HG02588 (cell line): ENCODE measurements around the gene FUT9.

Experiments
- ATAC-seq: cut with Tn5 transposase; IDR thresholded peaks from one replicate; pipeline ENCODE4 v1.9.1; 2021; ENCODE audit warnings: mild to moderate bottlenecking, moderate library complexity; ENCODE audit not compliant: unreplicated experiment

FUT9 gene

DNA sequence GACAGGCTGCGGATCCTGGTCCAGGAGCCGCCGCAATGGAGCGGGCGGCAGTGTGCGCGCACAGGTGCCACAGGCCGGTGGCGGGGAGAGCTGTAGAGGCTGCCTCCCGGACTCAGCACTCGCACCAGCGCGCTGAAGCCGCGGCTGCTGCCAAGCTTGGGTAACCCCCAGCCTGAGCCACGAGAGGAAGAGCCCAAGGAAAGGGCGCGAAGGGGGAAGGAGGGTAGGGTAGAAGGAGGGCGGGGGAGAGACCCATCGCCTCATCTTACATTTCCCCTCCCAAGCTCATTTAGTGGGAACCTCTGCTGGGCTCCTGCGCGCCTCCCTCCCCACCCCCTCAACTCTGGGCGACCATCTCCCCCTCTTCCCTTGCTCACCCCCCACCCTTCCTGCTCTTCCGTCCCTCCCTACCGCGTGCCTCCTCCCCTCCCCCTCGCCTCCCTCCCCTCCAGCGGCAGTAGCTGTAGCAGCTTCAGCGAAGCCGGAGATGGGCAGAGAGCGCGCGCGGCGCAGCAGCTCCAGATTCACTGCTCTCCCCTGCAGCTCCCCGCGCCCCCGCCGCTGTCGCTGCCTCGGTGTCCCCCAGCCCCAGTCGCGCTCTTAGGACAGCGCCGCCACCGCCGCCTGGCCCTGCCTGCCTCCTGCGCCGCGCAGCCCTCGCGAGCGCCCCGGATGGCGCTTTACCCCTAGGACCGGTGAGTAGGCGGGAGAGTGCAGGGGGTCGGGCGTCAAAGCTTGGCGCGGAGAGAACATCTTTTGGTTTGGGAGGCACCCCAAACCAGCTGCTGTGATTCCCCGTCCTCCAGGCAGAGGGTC lies at the start of gene FUT9:
Gene FUT9, plus strand, starts transcription at position 457 of the 816 bp plus-strand sequence. CDS start 187,182 bp downstream, outside the sequence.
- no peak for ATAC-seq

DNA sequence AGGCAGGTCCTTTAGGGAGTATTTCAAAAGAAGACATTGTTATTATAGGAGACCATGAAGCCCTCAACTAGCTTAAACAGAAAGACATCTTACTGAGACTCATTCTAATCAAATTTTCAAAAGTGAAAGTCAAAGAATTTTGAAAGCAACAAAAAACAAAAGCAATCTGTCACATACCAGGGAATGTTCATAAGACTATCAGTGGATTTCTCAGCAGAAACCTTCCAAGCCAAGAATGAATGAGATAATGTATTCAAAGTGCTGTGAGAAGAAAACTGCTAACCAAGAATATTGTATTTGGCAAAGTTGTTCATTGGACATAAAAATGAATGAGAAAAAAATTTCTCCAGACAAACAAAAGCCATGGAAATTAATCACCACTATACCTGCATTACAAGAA lies 48.2 kb upstream of the FUT9 start:
- ATAC-seq: no peak

DNA sequence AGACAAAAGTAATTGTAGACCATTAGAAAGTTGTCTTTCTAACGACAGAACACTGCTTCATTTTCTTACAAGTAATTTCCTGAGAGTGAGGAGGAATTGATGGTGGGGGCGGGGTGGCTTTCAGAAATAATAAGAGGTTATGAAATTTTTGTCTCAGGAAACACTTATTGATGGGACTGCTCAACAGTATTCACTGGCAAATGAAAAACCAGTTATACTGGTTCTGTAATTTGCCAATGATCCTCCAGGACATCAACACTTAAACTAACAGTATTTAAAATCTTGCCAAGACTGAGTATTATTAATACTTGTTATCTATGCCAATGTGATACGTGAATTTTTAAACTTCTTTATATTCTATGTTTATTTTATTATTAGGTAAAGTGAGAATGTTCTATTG lies 41.8 kb upstream of the FUT9 start:
- no peak for ATAC-seq

DNA sequence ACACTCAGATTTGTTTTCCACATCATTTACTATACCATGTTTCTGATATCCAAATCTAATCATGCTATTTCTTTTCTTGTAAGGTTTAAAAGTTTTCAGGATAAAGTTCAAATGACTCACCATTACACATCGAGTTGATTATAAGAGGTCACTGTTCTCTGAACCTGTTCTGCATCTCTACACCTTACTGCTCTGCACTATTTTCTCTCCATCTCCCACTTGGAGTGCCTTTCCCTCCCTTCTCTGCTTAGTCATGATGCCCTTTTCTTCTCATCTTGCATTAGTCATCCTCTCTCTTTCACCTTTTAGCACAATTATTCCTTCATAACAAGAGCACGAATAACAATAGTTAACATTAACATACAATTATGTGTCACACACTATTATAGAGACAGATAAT lies 37.5 kb upstream of the FUT9 start:
- no peak for ATAC-seq

DNA sequence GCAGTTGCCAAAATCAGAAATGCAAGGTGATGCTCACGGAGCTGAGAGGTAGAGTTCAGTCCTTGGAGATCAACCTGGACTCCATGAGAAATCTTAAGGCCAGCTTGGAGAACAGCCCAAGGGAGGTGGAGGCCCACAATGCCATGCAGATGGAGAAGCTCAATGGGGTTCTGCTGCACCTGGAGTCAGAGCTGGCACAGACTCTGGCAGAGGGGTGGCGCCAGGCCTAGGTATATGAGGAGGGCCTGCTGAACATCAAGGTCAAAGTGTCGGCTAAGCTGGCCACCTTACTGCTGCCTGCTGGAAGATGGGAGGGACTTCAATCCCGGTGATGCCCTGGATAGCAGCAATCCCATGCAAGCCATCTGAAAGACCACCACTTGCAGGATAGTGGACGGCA lies 23.9 kb upstream of the FUT9 start:
- no peak for ATAC-seq

DNA sequence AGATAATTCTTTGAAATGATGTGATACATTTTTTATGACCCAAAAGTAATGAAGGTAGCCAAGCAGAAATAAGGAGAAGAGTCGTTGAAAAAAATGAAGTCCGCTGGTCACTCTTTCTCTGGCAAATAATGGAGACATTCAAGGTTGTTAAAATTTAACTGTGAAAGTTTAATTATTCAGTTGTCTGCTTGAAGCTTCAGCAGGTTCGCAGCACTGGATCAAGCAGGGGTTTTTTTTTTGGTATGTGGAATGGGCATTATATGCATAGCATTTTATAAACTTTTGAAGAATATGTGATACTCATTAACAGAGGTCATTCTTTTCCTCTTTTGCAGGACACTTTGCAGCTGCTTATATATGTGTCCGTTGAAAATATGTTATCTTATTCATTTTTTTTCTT lies 21.6 kb upstream of the FUT9 start:
- ATAC-seq: no peak

DNA sequence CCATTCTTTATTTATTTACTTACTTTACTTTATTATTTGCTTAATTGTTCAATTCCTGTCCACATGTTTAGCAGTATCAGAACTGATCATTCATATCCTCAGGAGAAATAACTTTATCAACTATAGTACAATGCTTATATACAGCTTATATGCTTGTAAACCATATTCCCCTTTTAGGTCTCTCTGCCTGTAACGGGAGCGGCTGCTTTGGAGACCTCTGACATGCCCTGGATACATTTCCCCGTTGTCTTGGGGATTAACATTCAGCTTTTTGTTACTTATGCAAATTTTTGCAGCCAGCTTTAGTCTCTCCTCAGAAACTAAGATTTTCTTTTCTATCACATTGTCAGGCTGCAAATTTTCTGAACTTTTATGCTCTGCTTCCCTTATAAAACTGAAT lies 17.6 kb upstream of the FUT9 start:
- ATAC-seq: no peak

DNA sequence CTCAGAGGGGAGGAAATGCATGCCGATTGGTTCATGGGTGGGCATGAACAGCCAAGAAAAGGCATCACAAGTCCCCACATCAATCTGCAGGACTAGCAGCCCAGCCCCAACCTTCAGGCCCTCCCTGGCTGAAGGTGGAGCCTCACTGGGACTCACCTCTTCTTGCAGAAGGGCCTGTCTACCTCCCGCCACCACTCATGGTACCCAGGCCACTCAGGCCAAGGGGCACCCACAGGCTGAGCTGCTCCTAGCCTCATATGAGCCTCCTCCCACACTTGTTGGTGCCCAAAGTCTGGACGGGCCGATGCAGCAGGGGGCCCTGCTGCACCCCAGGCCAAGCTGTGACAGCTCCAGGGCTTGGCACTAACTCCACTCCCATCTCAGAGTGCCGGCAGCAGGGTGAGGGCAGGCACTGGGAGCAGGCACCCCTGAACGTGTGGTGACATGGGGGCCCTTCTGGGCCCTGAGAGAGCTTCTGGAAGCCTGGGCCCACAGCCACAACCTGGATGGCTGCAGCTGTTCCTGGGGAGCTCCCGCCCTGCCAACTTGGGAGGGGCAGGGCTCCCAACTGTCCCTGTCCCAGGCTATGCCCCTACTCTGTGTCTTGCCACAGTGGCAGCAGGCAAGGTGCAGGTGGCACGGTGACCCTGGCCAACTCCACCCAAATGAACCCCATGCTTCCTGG lies 13.7 kb upstream of the FUT9 start:
- ATAC-seq: no peak

DNA sequence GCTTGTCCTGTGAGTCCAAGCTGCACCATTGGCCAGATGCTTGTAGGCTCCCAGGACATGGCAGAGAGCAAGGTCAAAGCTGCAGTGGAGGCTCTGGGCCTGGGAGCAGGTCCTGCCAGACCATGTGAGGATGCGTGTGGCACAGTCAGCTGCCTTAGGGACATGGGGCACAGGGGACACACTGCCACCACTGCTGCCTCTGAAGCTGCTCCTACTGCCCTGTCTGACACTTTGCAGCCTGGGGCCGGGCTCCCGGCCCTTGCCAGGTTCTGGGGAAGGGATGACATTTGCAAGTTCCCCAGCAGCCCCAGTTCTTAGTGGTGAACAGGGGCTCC lies 13.2 kb upstream of the FUT9 start:
- no peak for ATAC-seq

DNA sequence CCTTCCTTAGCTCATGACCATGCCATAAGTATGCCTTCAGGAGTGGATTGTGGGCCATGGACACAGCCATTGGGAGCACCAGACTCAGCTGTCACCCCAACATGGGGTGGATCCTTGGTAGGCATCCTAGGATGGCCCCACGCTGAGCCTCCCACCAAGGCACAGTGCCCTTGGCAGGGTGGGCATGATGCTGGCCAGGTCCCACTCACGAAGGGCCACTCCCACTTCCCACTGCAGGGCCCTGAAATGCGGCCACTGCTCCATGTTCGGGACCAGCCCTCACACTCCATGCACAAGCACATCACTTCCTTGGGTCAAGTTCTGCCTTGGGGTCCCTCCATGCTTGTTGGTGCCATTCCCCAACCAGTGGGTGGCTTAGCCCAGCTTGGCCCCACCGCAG lies 12.9 kb upstream of the FUT9 start:
- ATAC-seq: no peak

DNA sequence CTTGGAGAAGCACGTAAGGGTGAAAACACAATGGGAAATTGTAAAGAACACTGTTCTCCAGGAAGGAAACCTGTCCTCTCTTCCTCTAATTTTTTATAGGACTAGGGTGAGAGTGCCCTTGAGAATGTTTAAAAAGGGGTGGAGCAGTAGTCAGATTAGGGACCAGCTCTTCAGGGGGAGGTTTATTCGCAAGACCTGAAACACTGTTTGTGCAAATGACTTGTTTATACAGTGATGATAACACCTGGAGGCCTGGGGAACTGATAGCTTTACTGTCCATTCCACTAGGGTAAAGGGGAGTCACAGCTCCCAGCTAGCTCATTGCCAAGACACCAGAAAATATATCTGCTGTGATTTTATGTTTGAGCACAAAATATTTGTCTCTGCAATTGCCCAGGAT lies 8.1 kb upstream of the FUT9 start:
- no peak for ATAC-seq

DNA sequence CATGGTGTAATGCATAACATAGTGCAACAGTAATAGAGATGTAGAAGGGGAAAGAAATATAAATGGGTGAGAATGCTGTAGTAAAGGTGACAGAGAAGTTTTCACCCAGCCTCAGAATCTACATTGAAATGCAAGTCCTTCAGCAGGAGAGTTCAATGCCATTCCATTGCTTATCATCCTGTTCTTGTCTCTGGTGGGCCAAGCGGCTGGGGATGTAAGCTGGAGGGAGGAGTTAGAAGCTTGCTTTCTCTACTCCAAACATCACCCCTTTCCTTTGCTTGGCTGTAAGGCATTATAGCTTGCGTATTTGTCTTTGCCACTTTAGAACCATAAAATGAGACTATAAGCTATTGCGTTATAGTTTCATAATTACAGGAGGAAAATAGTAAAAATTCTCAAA lies 2.2 kb upstream of the FUT9 start:
- ATAC-seq: no peak

DNA sequence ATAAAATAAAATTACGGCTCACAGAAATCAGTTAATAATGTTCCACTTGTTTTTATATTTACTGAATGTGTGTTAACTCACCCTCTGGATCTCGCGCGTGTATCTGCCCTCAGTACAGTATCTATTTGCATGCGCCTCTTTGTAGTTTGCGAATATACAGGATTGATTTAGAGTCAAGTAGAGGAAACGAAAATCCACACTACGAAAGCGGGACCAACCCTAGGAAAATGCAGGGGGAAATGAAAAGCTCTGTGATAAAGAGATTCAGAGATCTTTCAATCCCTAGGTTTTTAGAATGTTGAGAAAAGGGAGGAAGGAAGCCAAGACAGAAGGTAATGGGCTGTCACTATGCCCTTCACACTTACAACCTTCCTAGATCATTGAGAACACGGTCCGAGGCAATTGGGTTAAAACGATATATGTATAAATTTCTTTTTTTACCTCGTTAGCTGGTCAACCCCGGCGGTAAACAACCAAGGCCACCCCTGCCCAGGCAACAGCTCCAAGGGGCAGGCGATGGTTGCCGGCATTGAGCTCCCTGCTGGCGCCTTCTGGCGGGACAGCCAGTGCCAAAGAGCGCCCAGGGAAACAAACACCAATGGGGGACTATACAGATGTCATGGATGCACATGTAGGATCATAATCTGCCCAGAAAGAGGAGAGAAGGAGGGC lies 792 bp upstream of the FUT9 start:
- ATAC-seq: no peak

DNA sequence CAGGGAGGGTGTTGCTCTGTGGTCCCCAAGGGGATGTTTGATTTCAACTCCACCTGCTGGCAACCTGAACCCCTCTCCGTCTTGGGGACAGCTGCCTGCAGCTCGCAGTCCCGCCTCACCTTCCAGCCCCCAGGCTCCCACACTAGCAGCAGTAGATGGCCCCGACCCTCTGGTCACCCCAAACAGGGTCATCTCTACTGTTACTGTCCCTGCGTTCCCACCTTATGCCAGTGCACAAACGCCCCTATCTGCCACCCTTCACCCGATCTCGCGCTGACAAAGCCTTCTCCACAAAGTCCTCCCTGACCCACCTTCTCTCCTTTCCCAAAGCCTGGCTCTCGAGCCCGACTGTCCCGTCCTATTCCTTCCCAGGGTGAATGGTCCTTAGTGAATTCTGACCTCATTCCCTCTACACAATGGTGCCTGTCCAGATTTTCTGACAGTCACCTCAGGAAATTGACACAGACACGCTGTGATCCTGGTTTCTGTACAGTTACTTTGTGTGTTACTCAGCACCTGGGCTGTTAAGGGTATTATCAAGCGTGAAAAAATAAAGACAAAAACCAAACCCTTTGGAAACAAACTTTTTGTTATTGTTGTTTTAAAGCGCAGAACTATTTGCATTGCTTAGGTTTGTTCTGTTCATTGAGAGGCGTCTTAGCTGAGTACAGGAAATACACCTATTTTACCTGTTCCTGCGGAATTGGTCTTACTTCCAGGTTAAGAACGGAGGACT lies 728 bp downstream of the FUT9 start:
- no peak for ATAC-seq

DNA sequence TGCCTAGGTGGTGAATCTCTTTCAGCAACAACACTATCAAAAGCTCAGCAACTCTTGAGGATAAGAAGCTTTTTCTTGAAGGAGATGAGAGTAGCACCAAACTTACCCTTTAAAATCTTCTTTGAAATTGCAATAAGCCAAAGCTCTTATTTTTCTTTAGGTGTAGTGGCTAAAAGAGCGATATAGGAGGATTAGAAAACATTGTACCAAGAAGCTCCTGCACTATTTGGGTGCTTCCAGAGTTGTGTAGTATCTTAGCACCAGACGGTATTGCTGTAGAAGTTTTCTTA lies 1.2 kb downstream of the FUT9 start:
- ATAC-seq: no peak

DNA sequence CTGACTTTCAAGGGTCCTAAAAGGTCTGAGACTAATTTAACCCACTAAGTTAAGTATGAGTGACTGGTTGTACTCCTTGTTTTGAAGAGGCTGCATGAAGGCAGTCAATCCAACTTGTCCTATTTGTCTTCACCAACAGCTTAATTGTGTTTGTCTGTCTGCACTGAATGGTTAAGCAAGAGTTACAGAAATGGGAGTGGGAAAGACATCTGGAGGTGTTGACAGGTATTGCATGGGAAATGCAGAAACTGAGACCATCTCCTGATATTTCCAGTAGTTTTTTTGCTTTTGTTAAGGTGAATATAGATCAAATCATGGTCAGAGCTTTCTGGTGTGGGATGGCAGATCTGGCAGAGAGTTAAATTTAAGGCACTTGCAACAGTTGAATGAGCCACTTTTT lies 6.5 kb downstream of the FUT9 start:
- no peak for ATAC-seq

DNA sequence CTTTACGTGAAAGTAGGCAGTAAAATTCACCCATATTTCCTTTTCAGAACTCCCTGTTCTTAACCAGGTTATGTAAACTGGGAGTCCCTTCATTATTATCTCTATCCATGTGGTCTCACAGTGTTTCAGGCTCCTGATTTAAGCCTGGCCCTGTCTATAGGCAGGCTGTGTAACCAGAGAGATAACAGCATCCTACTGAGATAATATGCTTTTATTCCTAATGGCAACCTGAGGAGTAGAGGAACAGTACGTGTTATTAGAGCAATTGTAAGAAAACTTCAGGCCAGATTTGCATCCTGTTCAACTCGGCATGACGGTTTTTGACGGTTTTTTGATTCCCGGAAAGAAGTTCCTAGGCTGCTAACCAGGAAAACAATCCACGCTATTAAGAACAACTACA lies 16.9 kb downstream of the FUT9 start:
- ATAC-seq: no peak

DNA sequence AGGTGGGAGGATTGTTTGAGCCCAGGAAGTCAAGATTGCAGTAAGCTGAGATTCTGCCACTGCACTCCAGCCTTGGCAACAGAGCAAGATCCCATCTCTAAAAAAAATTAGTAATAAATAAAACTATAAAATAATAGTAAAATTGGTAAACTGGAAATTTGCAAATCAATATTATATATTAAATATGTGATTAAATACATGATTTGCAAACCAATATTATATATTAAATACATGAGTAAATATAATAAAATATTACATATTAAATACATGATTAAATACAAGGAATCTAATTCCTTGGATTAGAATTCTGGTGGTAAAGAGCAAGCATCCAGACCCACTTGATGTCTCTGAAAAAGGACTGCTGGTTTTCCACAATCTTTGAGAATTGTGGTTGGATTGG lies 35.8 kb downstream of the FUT9 start:
- ATAC-seq: no peak

DNA sequence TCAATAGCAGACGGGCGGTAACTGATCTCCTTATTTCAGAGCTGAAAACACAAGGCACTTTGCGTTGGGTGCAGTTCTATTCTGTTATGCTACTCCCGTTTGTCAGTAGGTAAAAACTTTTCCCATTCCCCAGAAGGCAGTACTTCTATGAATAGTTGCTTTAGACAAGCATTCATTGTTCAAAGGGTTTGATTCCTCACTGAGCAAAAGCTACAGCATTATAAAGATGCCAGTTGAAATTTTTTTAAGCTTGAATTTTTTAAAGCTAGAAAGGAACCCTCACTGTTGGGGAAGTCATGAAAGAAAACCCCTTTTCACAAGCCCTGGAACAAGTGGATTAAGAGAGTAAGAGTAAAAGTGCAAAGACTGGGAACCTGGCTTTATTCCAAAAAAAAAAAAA lies 42.3 kb downstream of the FUT9 start:
- no peak for ATAC-seq

DNA sequence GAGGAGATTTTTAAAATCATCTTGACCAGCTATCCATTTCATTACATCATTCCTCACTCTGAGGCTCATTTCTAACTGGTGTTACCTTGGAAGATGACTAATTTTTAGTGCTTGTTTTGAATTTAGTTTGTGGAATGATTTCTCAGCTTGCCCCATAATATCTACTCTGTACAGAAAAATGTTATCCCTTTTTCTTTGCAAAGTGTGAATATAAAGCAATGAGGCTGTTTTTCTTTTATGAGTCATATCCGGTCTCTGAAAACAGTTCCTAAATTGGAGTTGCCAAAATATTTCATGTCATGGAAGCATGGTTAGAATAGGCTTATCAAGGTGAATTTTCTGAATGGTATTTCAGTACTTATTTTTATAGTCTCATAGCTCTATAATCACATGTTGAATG lies 43.8 kb downstream of the FUT9 start:
- ATAC-seq: no peak

DNA sequence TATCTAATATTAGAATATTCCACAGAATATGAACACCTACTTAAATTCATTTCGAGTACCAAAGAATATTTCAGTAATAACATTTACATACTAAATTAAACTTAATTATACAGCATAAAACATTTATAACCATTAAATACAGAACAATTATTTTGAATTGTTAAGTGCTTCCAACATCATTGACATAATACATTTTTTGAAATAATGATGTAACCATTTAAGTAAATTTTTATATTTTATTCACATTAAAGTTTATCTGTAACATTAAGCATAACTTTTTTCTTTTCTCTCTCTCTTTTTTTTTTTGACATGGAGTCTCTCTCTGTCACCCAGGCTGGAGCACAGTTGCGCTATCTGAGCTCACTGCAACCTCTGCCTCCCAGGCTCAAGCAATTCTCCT lies 44.5 kb downstream of the FUT9 start:
- ATAC-seq: no peak

DNA sequence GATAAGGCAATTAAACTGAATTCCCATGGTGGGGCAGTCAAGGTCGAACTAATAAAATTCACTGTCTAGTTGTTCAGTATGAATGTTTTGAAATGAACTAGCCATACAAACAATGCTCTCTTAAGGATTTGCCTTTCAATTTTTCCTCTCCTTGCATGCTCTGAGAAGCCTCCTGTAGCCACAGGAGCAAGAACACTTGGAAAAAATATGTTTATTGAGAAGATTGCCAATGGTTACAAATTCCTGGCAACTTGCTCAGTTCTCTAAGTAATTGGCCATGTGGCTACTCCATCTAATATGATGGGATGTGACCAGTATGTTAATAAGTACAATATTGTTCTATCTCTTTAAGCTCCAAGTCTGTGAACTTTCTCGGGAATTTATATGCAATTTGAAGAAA lies 49.4 kb downstream of the FUT9 start:
- no peak for ATAC-seq
